Vagina (tissue), 2 donors: ENCODE data around the gene SYMPK. TPM values are rescaled to one million over a fixed set of nuclear protein-coding genes. Genes with fewer than 3 reads are reported as not detected.

Experiments used
- DNase-seq, 2 donors: peaks; one replicate each; pipeline ENCODE4 v3.0.0-alpha.2; 2017; ENCODE audit errors: extremely low spot score in 2 of 2
- H3K27ac ChIP-seq: fragments of 200-600 bp; sonication (generic); one replicate; pipeline ENCODE4 v1.5.1; 2019
- H3K27me3 ChIP-seq: fragments of 200-600 bp; sonication (generic); one replicate; pipeline ENCODE4 v1.5.1; 2019
- H3K36me3 ChIP-seq, 2 donors: fragments of 200-600 bp; sonication (generic); one replicate each; pipeline ENCODE4 v1.5.1; 2017 to 2019
- H3K4me1 ChIP-seq: fragments of 200-600 bp; sonication (generic); one replicate; pipeline ENCODE4 v1.5.1; 2019
- H3K4me3 ChIP-seq, 2 donors: fragments of 200-600 bp; sonication (generic); 1 replicate in 1 of 2; 2 replicates in 1 of 2; pipeline ENCODE4 v1.5.1; 2016 to 2019
- H3K9me3 ChIP-seq: fragments of 200-600 bp; sonication (generic); one replicate; pipeline ENCODE4 v1.5.1; 2019
- POLR2A ChIP-seq, 2 donors: fragments of 450-650 bp; IDR thresholded peaks; one replicate each; pipeline ENCODE4 v1.6.1; 2017; ENCODE audit warnings: antibody characterized with exemption in 2 of 2, mild to moderate bottlenecking in 2 of 2, moderate library complexity in 2 of 2
- POLR2AphosphoS5 ChIP-seq, 2 donors: sonication (generic); formaldehyde crosslinking; IDR thresholded peaks; one replicate each; pipeline ENCODE4 v1.9.0; 2017; ENCODE audit warnings: antibody characterized with exemption in 2 of 2, mild to moderate bottlenecking in 2 of 2, low read depth in 1 of 2; ENCODE audit not compliant: insufficient read depth in 1 of 2
- intact Hi-C: fragments of 100-400 bp; cut with DNase I; formaldehyde crosslinking; loops from one replicate; pipeline ENCODE4 v1.15.1; 2023
- total RNA-seq: library from RNA; depleted of rRNA; stranded (reverse); fragments of >200 nt; gene quantifications from one replicate; pipeline ENCODE4 v1.2.3, GENCODE V29; 2016
- TF ChIP-seq, protein P1 (sequence below), 3 experiments: fragments of 450-650 bp in 2 of 3; fragments of 200-600 bp in 1 of 3; sonication (generic) in 1 of 3; IDR thresholded peaks; one replicate each; pipeline ENCODE4 v1.5.1; 2017 to 2019; ENCODE audit warnings: antibody characterized with exemption in 3 of 3, mild to moderate bottlenecking in 2 of 3, moderate library complexity in 2 of 3

SYMPK gene
- total RNA-seq, 1 donor from 2014 or later = 43.2 TPM

DNA sequence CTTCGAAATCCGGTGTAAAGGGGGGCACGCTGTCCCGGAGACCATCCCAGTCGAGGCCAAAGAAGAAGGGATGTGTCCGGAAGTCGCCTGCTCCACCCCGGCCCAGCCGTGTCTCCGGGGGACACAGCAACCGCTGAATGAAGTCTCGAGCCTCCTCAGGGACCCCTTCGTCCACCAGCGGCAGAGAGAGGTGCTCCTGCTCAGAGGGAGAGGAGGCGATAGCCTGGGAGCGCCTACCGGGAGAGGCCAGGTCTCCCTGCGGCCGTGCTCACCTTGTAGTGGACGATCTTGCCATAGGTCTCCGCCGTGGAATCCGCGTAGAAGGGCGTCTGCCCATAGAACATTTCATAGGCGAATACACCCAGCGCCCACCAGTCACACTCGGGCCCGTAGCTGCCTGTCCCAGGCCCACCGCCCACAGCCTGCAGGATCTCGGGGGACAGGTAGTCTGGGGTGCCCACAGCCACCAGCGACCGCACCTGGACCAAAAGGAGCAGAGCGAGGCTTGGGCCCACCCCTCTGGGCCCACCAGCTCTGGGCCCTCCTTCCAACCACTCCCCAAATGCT, 85.5 kb downstream of the SYMPK start:
- TF ChIP-seq, protein P1, sequence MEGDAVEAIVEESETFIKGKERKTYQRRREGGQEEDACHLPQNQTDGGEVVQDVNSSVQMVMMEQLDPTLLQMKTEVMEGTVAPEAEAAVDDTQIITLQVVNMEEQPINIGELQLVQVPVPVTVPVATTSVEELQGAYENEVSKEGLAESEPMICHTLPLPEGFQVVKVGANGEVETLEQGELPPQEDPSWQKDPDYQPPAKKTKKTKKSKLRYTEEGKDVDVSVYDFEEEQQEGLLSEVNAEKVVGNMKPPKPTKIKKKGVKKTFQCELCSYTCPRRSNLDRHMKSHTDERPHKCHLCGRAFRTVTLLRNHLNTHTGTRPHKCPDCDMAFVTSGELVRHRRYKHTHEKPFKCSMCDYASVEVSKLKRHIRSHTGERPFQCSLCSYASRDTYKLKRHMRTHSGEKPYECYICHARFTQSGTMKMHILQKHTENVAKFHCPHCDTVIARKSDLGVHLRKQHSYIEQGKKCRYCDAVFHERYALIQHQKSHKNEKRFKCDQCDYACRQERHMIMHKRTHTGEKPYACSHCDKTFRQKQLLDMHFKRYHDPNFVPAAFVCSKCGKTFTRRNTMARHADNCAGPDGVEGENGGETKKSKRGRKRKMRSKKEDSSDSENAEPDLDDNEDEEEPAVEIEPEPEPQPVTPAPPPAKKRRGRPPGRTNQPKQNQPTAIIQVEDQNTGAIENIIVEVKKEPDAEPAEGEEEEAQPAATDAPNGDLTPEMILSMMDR (IDR thresholded peaks at IDR 0.05) = no peak
- TF ChIP-seq POLR2AphosphoS5 (IDR thresholded peaks at IDR 0.05; ENCODE audit: insufficient read depth in 1 of 2, low read depth in 1 of 2) (no peak), POLR2A (IDR thresholded peaks at IDR 0.05) (no peak)
- Histone ChIP-seq H3K36me3 (peaks cover 0 to 23% of the 10 kb centered on the region in 2 donors), H3K9me3 (no peaks in the 10 kb centered on the region), H3K27me3 (no peaks in the 10 kb centered on the region), H3K4me3 (no peak overlapping the region), H3K27ac (no peak overlapping the region), H3K4me1 (peaks cover 43% of the 10 kb centered on the region)
- intact Hi-C loops = no loop called here
- DNase-seq = no peak

DNA sequence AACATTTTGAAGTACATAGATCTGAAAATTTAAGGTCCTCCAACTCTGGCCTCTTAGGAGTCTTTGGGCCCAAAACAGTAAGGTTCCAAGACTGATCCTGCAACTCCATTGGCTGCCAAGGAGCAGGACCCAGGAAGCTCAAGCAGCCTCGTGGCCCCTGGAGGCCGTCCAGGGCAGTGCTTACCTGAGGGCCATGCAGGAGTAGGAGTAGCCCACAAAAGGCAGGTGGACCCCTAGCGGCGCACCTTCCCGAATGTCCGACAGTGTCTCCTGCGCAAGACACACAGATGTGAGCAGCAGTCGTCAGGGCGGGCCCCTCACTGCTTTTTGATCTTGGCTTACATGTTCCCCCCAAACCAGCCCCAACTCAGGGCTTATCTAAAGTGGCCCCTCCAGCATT, 88.2 kb downstream of the SYMPK start:
- Histone ChIP-seq H3K27ac (no peak overlapping the region), H3K4me1 (peaks cover 29% of the 10 kb centered on the region)

DNA sequence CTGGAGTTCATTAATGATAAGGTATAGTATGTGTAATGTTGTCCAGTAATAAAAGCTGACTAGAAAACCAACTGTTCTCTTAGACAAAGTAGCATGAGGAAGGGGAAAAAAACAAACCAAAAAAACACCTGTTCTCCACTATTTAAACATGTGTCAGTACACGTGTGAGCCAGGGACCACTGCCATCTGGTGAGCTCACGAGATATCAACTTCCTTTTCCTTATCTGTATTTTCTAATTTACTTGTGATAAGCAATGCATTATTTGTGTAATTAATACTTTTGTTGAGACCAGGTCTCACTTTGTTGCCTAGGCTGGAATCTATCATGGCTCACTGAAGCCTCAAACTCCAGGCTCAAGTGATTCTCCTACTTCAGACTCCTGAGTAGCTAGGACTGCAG, 89.6 kb downstream of the SYMPK start:
- peaks cover 15% of the 10 kb centered on the region for H3K4me1 ChIP-seq
- no peaks in the 10 kb centered on the region for H3K27me3 ChIP-seq
- no peaks in the 10 kb centered on the region for H3K9me3 ChIP-seq
- intact Hi-C loops = no loop called here
- no peak for DNase-seq
- TF ChIP-seq POLR2A (IDR thresholded peaks at IDR 0.05) = no peak
- TF ChIP-seq, protein P1 (IDR thresholded peaks at IDR 0.05) = no peak
- no peak for TF ChIP-seq POLR2AphosphoS5 (IDR thresholded peaks at IDR 0.05; ENCODE audit: insufficient read depth in 1 of 2, low read depth in 1 of 2)
- no peak overlapping the region for H3K4me3 ChIP-seq
- peaks cover 0 to 22% of the 10 kb centered on the region in 2 donors for H3K36me3 ChIP-seq
- no peak overlapping the region for H3K27ac ChIP-seq

More for the DNA sequence above, 88.2 kb downstream of the SYMPK start:
- Histone ChIP-seq H3K27me3 (no peaks in the 10 kb centered on the region), H3K9me3 (no peaks in the 10 kb centered on the region), H3K36me3 (peaks cover 0 to 23% of the 10 kb centered on the region in 2 donors), H3K4me3 (no peak overlapping the region)
- DNase-seq = no peak
- no peak for TF ChIP-seq POLR2A (IDR thresholded peaks at IDR 0.05)
- TF ChIP-seq POLR2AphosphoS5 (IDR thresholded peaks at IDR 0.05; ENCODE audit: insufficient read depth in 1 of 2, low read depth in 1 of 2) = no peak
- TF ChIP-seq, protein P1 (IDR thresholded peaks at IDR 0.05) = no peak
- intact Hi-C loops = no loop called here

DNA sequence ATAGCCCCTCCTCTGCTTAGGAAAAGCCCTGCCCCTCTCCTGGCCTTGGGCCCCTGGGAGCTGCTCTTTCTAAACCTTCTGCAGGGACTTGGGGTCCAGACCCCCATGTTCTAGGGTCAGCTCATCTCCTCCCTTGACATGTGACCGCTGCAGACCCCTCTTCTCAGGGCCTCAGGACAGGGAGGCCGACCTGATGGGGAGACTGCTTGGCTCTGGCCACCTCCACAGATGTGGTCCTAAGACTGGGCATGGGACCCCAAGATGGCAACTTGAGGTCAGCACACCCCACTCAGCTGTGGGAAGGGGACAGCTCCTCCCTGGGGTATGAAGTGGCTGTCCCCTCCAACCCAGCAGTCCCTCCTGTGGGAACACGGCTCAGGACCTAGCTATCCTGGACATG, 90.0 kb downstream of the SYMPK start:
- Histone ChIP-seq H3K36me3 (peaks cover 0 to 17% of the 10 kb centered on the region in 2 donors), H3K9me3 (no peaks in the 10 kb centered on the region), H3K27ac (no peak overlapping the region), H3K4me1 (peaks cover 13% of the 10 kb centered on the region), H3K27me3 (no peaks in the 10 kb centered on the region), H3K4me3 (no peak overlapping the region)
- DNase-seq = no peak
- intact Hi-C loops = no loop called here
- TF ChIP-seq, protein P1 (IDR thresholded peaks at IDR 0.05) = no peak

DNA sequence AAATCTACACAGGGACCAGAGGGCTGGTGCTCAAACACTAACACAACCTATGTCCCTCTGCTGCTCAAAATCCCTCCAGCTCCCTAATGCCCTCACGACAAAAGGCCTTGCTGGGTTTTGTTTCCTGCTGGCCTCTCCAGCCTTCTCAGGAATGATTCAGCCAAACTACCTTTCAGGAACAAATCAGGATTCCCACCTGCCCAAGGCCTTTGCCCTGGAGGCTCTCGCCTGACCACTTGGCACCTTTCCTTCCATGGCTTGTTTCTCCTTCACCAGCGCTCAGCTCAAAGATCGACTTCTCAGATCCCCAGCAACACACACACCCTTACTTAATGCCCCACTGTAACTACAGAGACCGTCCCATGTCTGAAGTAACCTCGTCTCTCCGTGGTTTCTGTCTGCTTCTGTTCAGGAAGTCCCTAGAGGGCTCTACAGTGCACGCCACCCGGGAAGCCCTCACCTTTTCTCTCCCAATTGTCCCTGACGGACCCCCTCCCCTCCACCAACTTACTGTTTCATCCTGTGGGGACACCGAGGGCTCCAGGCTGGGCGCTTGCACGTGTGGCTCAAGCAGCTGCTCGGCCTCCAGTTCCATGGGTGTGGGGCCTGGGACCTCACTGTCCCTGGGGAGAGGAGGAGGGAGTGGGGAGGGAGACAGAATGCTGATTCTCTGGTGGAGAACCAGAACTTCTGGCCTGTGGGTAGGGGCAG, 90.7 kb downstream of the SYMPK start:
- no peak overlapping the region for H3K27ac ChIP-seq
- peaks cover 20% of the 10 kb centered on the region for H3K4me1 ChIP-seq
- H3K9me3 ChIP-seq = no peaks in the 10 kb centered on the region
- no peaks in the 10 kb centered on the region for H3K27me3 ChIP-seq
- intact Hi-C loops = no loop called here
- peaks cover 0 to 13% of the 10 kb centered on the region in 2 donors for H3K36me3 ChIP-seq
- no peak for TF ChIP-seq POLR2A (IDR thresholded peaks at IDR 0.05)
- TF ChIP-seq, protein P1 (IDR thresholded peaks at IDR 0.05) = no peak
- TF ChIP-seq POLR2AphosphoS5 (IDR thresholded peaks at IDR 0.05; ENCODE audit: insufficient read depth in 1 of 2, low read depth in 1 of 2) = no peak
- DNase-seq = no peak
- no peak overlapping the region for H3K4me3 ChIP-seq
